NCI-H187 (cell line): ENCODE results near the gene GDE1.

Source experiments
- DNase-seq, 2 experiments: peaks; one replicate each; lab custom pipeline; 2025; lab: John Stamatoyannopoulos, UW

Gene GDE1

GRCh38 chr16:19486051-19486450, 35.8 kb downstream of the GDE1 start:
- DNase-seq = no peak

DNA sequence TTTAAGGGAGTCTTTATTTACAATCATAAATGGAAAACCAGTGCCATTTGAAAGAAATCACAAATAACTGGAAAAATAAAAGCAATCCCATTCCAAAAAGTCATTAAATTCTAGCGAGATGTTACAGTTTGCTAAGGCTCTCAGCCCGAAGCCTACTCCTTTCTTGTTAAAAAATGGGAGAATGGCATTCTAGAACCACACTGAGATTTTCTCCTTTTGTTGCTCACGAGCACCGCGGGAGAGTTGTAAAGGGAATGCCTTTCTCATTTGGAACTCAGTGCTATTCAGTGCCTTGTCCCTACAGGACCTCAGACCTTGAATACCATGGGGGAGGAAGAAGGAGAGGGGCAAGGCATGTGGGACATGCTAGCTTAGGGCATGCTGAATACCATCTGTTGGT, 36.3 kb downstream of the GDE1 start:
- no peak for DNase-seq

DNA sequence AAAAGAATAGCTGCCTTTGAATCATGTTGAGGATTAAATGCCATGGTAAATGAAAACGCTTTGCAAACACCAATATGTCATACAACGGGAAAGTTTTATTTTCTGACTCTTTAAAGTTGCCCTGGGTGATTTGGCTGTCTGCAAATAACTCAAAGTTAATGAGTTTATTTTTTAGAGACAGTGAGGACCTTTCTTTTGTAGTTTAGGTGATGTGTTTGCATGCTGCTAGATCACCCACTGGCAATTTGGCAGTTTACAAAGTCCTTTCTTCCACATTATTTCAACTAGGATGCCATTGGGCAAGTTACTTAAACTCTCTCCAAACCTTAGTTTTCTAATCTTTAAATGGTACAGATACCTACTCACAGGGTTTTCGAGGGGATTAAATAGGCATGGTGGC, 37.8 kb downstream of the GDE1 start:
- DNase-seq = no peak

DNA sequence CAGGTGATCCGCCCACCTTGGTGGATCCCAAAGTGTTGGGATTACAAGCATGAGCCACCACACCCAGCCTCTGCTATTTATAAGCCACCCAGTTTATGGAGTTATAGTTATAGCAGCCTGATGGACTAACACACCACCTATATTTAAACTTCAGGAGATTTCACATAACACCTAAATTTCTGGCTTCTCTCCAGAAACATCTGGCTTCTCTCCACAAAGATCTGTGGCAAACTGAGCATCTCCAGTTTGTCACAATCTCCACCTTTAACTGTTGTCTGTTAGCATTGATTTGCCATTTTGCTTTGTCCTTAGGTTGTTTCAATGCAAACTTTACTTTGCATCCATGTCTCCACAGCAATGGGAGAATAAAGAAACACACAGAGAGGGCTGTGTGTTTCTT, 39.6 kb downstream of the GDE1 start:
- no peak for DNase-seq

DNA sequence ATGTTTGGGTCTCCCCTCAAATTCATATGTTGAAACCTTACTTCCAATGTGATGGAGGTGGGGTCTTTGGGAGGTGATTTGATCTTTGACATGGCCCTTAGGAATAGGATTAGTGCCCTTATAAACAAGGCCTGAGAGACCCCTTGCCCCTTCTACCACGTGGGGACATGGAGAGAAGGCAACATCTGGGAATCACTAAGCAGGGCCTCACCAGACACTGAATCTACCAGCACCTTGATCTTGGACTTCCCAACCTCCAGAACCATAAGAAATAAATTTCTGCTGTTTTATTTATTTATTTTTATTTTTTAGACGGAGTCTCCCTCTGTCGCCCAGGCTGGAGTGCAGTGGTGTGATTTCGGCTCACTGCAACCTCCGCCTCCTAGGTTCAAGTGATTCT, 40.1 kb downstream of the GDE1 start:
- no peak for DNase-seq

- DNase-seq = no peak
Measured at GRCh38 chr16:19481296-19481695, 40.6 kb downstream of the GDE1 start.

DNA sequence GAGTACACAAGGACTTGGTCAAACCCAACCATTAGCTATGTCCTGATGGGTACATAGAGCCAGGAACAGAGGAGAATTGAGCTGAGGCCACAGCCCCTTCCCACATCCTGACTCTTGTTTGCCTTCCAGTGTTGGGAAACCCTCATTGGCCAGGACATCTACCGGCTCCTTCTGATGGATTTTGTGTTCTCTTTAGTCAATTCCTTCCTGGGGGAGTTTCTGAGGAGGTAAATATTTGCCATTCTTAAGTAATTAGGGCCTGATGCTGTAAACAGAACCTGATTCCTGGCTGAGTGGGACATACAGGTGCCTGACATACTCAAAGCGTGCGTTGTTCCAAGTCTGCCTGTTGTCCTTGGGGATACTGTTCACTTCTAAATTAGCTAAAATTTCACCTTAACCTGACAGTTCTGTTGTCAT, 42.6 kb downstream of the GDE1 start:
- no peak for DNase-seq

- DNase-seq = no peak
Measured at GRCh38 chr16:19478505-19478904, 43.4 kb downstream of the GDE1 start.

DNA sequence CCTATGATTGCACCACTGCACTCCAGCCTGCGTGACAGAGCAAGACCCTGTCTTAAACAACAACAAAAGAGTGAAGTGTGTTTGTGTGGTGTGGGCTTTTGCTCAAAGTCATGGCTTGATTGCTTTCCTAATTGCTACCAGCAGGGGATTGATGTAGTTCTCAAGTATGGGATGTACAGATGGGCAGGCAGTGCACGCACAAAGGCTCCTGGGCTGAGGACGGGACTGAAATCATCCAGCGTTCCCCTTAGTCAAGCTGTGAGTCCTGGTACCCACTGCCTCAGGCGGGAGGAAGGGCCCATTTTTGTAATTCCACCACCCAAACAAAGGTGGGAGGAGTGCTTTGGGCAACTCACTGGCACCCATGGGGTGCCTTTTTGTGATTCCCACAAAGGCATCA, 47.3 kb downstream of the GDE1 start:
- no peak for DNase-seq

GRCh38 chr16:19472482-19472881, 49.4 kb downstream of the GDE1 start:
- no peak for DNase-seq

DNA sequence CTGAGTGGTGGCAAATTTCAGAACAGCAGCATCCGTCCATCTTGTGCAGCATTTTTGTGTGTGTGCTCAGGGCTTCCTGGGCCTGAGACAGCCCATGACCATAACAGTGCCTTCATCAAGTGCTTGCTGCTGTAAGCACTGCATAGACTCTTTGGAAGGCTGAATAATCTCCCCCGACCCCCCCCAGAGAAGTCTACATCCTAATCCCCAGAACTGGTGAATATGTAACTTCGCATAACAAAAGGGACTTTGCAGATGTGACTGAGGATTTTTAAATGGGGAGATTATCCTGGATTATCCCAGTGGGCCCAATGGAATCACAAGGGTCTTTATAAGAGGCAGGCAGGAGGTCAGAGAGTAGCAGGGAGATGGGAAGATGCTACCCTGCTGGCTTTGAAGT, 53.6 kb downstream of the GDE1 start:
- no peak for DNase-seq

- DNase-seq = no peak
Measured at GRCh38 chr16:19463468-19464315, 58.2 kb downstream of the GDE1 start.

- DNase-seq = no peak
Measured at GRCh38 chr16:19460397-19460796, 61.5 kb downstream of the GDE1 start.

GRCh38 chr16:19458722-19459379, 63.0 kb downstream of the GDE1 start:
- no peak for DNase-seq
